Fibroblast of mammary gland (primary cell): Measurements from ENCODE around the gene FOXK1.

Experiments
- DNase-seq: peaks from one replicate; pipeline ENCODE4 v3.0.0-alpha.2; 2010; ENCODE audit warnings: low read depth
- H3K4me3 ChIP-seq: 2 replicates; pipeline ENCODE4 v1.5.1; 2011; ENCODE audit warnings: low read depth, mild to moderate bottlenecking, low read length, moderate library complexity; ENCODE audit not compliant: control insufficient read depth
- TF ChIP-seq, protein P1 (sequence below): conservative IDR thresholded peaks from 2 replicates; pipeline ENCODE4 v1.5.1; 2011; ENCODE audit warnings: low read depth, low read length, inconsistent platforms; ENCODE audit not compliant: control insufficient read depth, insufficient read depth

The FOXK1 gene

GRCh38 chr7:4806983-4807597 lies 125.0 kb downstream of the FOXK1 start:
- TF ChIP-seq, protein P1, sequence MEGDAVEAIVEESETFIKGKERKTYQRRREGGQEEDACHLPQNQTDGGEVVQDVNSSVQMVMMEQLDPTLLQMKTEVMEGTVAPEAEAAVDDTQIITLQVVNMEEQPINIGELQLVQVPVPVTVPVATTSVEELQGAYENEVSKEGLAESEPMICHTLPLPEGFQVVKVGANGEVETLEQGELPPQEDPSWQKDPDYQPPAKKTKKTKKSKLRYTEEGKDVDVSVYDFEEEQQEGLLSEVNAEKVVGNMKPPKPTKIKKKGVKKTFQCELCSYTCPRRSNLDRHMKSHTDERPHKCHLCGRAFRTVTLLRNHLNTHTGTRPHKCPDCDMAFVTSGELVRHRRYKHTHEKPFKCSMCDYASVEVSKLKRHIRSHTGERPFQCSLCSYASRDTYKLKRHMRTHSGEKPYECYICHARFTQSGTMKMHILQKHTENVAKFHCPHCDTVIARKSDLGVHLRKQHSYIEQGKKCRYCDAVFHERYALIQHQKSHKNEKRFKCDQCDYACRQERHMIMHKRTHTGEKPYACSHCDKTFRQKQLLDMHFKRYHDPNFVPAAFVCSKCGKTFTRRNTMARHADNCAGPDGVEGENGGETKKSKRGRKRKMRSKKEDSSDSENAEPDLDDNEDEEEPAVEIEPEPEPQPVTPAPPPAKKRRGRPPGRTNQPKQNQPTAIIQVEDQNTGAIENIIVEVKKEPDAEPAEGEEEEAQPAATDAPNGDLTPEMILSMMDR, result no peak
- DNase-seq, result no peak
- no peak overlapping the region for H3K4me3 ChIP-seq

DNA sequence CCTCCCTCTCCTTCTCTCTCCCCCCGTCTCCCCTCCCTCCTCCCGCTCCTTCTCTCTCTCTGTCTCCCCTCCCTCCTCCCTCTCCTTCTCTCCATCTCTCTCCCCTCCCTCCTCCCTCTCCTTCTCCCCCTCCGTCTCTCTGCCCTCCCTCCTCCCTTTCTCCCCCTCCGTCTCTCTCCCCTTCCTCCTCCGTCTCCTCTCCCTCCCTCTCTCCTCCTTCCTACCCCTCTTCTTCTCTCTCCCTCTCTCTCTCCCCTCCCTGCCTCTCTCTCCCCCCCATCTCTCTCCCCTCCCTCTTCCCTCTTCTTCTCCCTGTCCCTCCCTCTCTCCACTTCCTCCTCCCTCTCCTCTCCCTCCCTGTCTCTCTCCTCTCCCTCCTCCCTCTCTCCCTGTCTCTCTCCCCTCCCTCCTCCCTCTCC lies 125.5 kb downstream of the FOXK1 start:
- no peak for DNase-seq
- H3K4me3 ChIP-seq, result no peak overlapping the region
- TF ChIP-seq, protein P1, result no peak

- H3K4me3 ChIP-seq, result no peak overlapping the region
- DNase-seq, result no peak
- TF ChIP-seq, protein P1, result no peak
Observed at GRCh38 chr7:4808026-4808425, 125.9 kb downstream of the FOXK1 start.

- TF ChIP-seq, protein P1, result no peak
- no peak overlapping the region for H3K4me3 ChIP-seq
- DNase-seq, result no peak
Observed at GRCh38 chr7:4808565-4808964, 126.5 kb downstream of the FOXK1 start.

DNA sequence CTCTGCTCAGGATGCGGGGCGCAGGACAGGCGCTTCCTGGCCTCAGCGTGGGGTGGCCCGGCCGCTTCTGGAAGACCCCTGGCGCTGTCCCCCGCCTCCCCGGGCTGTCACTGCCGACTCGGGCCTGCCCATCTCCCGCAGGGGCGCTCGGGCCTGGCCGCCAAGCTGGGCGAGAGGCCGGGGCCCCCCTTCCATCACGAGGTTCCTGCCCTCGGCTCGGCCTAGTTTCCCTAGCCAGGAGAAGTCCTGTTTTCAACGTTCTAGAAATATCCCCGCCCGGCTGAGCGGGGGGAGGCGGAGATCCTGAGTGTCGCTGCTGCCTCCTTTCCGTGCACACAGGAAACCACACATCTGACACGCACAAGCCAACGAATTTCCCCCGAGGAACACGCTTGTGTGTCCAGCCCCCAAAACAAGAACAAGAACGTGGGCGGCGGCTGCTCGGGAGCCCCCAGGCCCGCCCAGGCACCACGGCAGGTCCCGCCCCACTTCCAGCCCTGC lies 127.0 kb downstream of the FOXK1 start:
- no peak for DNase-seq
- TF ChIP-seq, protein P1, result no peak
- no peak overlapping the region for H3K4me3 ChIP-seq

GRCh38 chr7:4809666-4810065 lies 127.6 kb downstream of the FOXK1 start:
- H3K4me3 ChIP-seq, result no peak overlapping the region
- TF ChIP-seq, protein P1, result no peak
- no peak for DNase-seq
